ENCODE results near the gene SENP1. TPM values are rescaled to one million over a fixed set of nuclear protein-coding genes. Genes with fewer than 3 reads are reported as not detected.

The SENP1 gene
- total RNA-seq, 1 experiment from 2014 or later: 28.8 TPM

DNA sequence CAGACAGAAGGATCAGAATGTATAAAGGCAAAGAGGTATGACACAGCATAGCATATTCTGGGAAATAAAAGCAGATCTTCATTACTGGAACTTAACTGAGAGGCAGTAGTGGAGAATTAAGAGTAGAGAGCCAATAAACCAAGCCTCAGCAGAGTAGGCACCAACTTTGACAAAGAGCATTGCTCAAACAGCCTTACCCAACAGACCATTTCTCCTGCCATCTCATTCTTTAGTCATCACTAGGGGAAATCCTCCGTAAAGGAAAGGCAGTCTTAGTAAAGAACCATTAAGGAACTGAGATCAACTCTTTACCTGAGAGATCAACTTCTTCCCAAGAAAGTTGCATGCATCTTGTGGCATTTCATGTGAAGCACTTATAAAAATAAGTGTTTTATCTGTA lies 36.6 kb downstream of the SENP1 start:
- Histone ChIP-seq H3K18ac (ENCODE audit: insufficient read length, low read depth, low read length) (no peak overlapping the region), H3K14ac (ENCODE audit: insufficient read depth, low read length) (no peak overlapping the region), H2BK120ac (ENCODE audit: low read depth, low read length, poor library complexity, severe bottlenecking) (no peak overlapping the region), H2BK20ac (ENCODE audit: low read depth, low read length, poor library complexity, severe bottlenecking) (no peak overlapping the region), H4K8ac (replicated peaks; ENCODE audit: insufficient read length, low read depth, low read length) (no peak overlapping the region), H3K4me2 (ENCODE audit: insufficient read depth, insufficient read length, low read length) (no peak overlapping the region), H3K23me2 (ENCODE audit: insufficient read length, low read depth, low read length, poor library complexity, severe bottlenecking) (no peaks in the 10 kb centered on the region), H3K27ac (ENCODE audit: insufficient read length, low read depth, low read length) (no peak overlapping the region), H2AK5ac (ENCODE audit: insufficient read length, low read length) (no peak overlapping the region), H3K4me1 (ENCODE audit: insufficient read depth, low read length) (no peaks in the 10 kb centered on the region), H3T11ph (ENCODE audit: low read length) (no peak overlapping the region), H2BK12ac (ENCODE audit: insufficient read length, low read depth, low read length) (no peak overlapping the region), H4K5ac (ENCODE audit: insufficient read length, low read depth, low read length) (no peak overlapping the region), H2AFZ (ENCODE audit: low read length) (no peak overlapping the region), H3K27me3 (ENCODE audit: insufficient read depth, low read length) (no peaks in the 10 kb centered on the region), H3K9me3 (ENCODE audit: control insufficient read depth, low read depth, low read length) (no peaks in the 10 kb centered on the region), H4K91ac (ENCODE audit: insufficient read length, low read depth, low read length) (no peak overlapping the region), H3K4ac (ENCODE audit: low read depth, low read length) (no peak overlapping the region), H3K79me2 (ENCODE audit: insufficient read depth, low read length) (no peaks in the 10 kb centered on the region), H2BK15ac (ENCODE audit: low read depth, low read length) (no peak overlapping the region), H3K9ac (ENCODE audit: extremely low read depth, insufficient read length, low read length) (no peak overlapping the region), H3K79me1 (ENCODE audit: insufficient read depth, low read depth, low read length, poor library complexity, severe bottlenecking) (no peaks in the 10 kb centered on the region), H2BK5ac (ENCODE audit: insufficient read length, low read length) (no peak overlapping the region), H3K56ac (ENCODE audit: insufficient read length, low read depth, low read length) (no peak overlapping the region), H3K23ac (ENCODE audit: insufficient read length, low read depth, low read length) (no peak overlapping the region), H4K20me1 (ENCODE audit: control insufficient read depth, insufficient read depth, insufficient read length) (no peaks in the 10 kb centered on the region)
- no peak overlapping the region for H3K27ac Mint-ChIP-seq
- no peak for DNase-seq
- H3K36me3 Mint-ChIP-seq (ENCODE audit: insufficient read depth in 1 of 3, low read depth in 3 of 3): peaks cover 8 to 58% (median 49%) of the 10 kb centered on the region in 3 experiments; a peak in 5 of 7 replicates
- H3K9me3 Mint-ChIP-seq: no peaks in the 10 kb centered on the region
- no peak overlapping the region for H3K4me3 Mint-ChIP-seq
- no peaks in the 10 kb centered on the region for H3K27me3 Mint-ChIP-seq (ENCODE audit: low read depth)
- WGBS (ENCODE audit: extremely low coverage, insufficient read length, low lambda C conversion rate): no CpG with 5 or more reads among the region's 1 CpG
- TF ChIP-seq, protein P1, sequence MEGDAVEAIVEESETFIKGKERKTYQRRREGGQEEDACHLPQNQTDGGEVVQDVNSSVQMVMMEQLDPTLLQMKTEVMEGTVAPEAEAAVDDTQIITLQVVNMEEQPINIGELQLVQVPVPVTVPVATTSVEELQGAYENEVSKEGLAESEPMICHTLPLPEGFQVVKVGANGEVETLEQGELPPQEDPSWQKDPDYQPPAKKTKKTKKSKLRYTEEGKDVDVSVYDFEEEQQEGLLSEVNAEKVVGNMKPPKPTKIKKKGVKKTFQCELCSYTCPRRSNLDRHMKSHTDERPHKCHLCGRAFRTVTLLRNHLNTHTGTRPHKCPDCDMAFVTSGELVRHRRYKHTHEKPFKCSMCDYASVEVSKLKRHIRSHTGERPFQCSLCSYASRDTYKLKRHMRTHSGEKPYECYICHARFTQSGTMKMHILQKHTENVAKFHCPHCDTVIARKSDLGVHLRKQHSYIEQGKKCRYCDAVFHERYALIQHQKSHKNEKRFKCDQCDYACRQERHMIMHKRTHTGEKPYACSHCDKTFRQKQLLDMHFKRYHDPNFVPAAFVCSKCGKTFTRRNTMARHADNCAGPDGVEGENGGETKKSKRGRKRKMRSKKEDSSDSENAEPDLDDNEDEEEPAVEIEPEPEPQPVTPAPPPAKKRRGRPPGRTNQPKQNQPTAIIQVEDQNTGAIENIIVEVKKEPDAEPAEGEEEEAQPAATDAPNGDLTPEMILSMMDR (conservative IDR thresholded peaks at IDR 0.05): no peak
- no peaks in the 10 kb centered on the region for H3K4me1 Mint-ChIP-seq
